T-cell (primary cell): ENCODE results near the gene TENT5A. TPM values are rescaled to one million over a fixed set of nuclear protein-coding genes. Genes with fewer than 3 reads are reported as not detected.
A peak's percentile ranks its signal among the peaks of the same experiment; 100 is the strongest.

Experiments
- ATAC-seq, 4 experiments: fragments of 200-7000 bp in 3 of 4; fragments of 150-1000 bp in 1 of 4; cut with Tn5 transposase; replicated peaks in 1 of 4; 1 replicate in 3 of 4; 2 replicates in 1 of 4; pipeline ENCODE4 v1.10.0; 2021; ENCODE audit warnings: moderate library complexity in 3 of 4, mild to moderate bottlenecking in 2 of 4, moderate number of reproducible peaks in 1 of 4
- CTCF ChIA-PET, 2 donors: fragments of 300-600 bp; sonication (Branson Sonifier 250); formaldehyde crosslinking; loops; one replicate each; lab custom pipeline; 2022; ENCODE audit warnings: antibody characterized with exemption in 2 of 2; lab: Charles Lee
- POLR2A ChIA-PET, 2 donors: fragments of 300-600 bp; sonication (Branson Sonifier 250); formaldehyde crosslinking; loops; one replicate each; lab custom pipeline; 2022; ENCODE audit warnings: antibody characterized with exemption in 2 of 2; lab: Charles Lee
- DNase-seq, 35 experiments: peaks; one replicate each; pipeline versions ENCODE4 v3.0.0 to v3.0.0-alpha.2; 2013 to 2023
- H3K27ac ChIP-seq: one replicate; pipeline ENCODE4 v1.5.1; 2013; ENCODE audit warnings: low read length
- H3K27me3 ChIP-seq, 2 experiments: replicated peaks in 1 of 2; 1 replicate in 1 of 2; 2 replicates in 1 of 2; pipeline versions ENCODE4 v1.6.1 to v1.7.0; 2013; ENCODE audit warnings: low read length in 1 of 2, mixed read lengths in 1 of 2; ENCODE audit not compliant: control insufficient read depth in 2 of 2, insufficient read depth in 2 of 2; ENCODE audit errors: extremely low read depth in 1 of 2
- H3K36me3 ChIP-seq, 2 donors: 1 replicate in 1 of 2; 2 replicates in 1 of 2; pipeline versions ENCODE4 v1.6.1 to v1.7.0; 2013; ENCODE audit warnings: low read length in 1 of 2; ENCODE audit not compliant: control insufficient read depth in 2 of 2, insufficient read depth in 1 of 2; ENCODE audit errors: extremely low read depth in 1 of 2
- H3K4me1 ChIP-seq, 2 experiments: 1 replicate in 1 of 2; 2 replicates in 1 of 2; pipeline versions ENCODE4 v1.6.1 to v1.7.0; 2013; ENCODE audit warnings: low read length in 2 of 2, mixed read lengths in 1 of 2; ENCODE audit not compliant: insufficient read depth in 2 of 2, control insufficient read depth in 1 of 2; ENCODE audit errors: extremely low read depth in 1 of 2
- H3K4me3 ChIP-seq, 2 donors: 1 replicate in 1 of 2; 2 replicates in 1 of 2; pipeline versions ENCODE4 v1.5.1 to v1.7.0; 2013; ENCODE audit warnings: mild to moderate bottlenecking in 2 of 2, low read length in 1 of 2, moderate library complexity in 1 of 2; ENCODE audit not compliant: control insufficient read depth in 1 of 2; ENCODE audit errors: extremely low read depth in 1 of 2
- H3K9me3 ChIP-seq: 2 replicates; pipeline ENCODE4 v1.7.0; 2013
- H3K27ac Mint-ChIP-seq, 2 donors: one replicate each; pipeline ENCODE4 v1.8.0; 2020 to 2021; ENCODE audit warnings: mild to moderate bottlenecking in 2 of 2, mixed read lengths in 2 of 2
- H3K27me3 Mint-ChIP-seq, 2 donors: one replicate each; pipeline ENCODE4 v1.8.0; 2021 to 2022; ENCODE audit warnings: mixed read lengths in 2 of 2
- H3K36me3 Mint-ChIP-seq: one replicate; pipeline ENCODE4 v1.8.0; 2021; ENCODE audit warnings: mixed read lengths
- H3K4me1 Mint-ChIP-seq, 3 donors: one replicate each; pipeline ENCODE4 v1.8.0; 2020 to 2022; ENCODE audit warnings: mixed read lengths in 3 of 3, mild to moderate bottlenecking in 1 of 3
- H3K4me3 Mint-ChIP-seq, 3 donors: one replicate each; pipeline ENCODE4 v1.8.0; 2020 to 2022; ENCODE audit warnings: mild to moderate bottlenecking in 3 of 3, mixed read lengths in 3 of 3, moderate library complexity in 3 of 3
- H3K9me3 Mint-ChIP-seq, 3 donors: one replicate each; pipeline ENCODE4 v1.8.0; 2020 to 2022; ENCODE audit warnings: mixed read lengths in 3 of 3
- WGBS: methylation state at CpG from one replicate; pipeline ENCODE4 v1.1.5; 2013; ENCODE audit warnings: missing lambda C conversion rate; ENCODE audit not compliant: insufficient coverage; 5-methylcytosine and 5-hydroxymethylcytosine counted together
- total RNA-seq, 35 experiments: library from RNA in 6 of 35; stranded (reverse) in 6 of 35; fragments of 120-200 nt in 1 of 35; gene quantifications; one replicate each; pipeline versions ENCODE4 v1.2.1 to v1.2.4 and lab custom pipeline; 2013 to 2026

The TENT5A gene
- total RNA-seq (10 to 100 TPM in 1 of 5 donors, 1 to 10 TPM in 4; 3.2 to 10.7 (median 4.8) TPM), total RNA-seq (lab: John Stamatoyannopoulos, UW) (3.6 to 43.0 (median 19.4) reads per million in 29 experiments)
- total RNA-seq (2013): 6.1 TPM

- Histone ChIP-seq H3K4me3 (peak within 1 kb of the TSS; percentile 72 to 90), H3K36me3 (no peaks in the 10 kb centered on the region), H3K27me3 (peaks cover 0 to 25% of the 10 kb centered on the region in 2 experiments), H3K27ac (peak within 1 kb of the TSS; percentile 85), H3K9me3 (no peaks in the 10 kb centered on the region), H3K4me1 (peaks cover 8 to 19% of the 10 kb centered on the region in 2 experiments)
- peak within 1 kb of the TSS; percentile 92 to 97 (median 93) for H3K4me3 Mint-ChIP-seq
- peaks cover 3 to 6% of the 10 kb centered on the region in 2 donors for H3K27me3 Mint-ChIP-seq
- CTCF ChIA-PET: interaction anchor here (0.7 to 1.8 kb wide), 7 partner anchors 35 to 1884 kb away, joined by 3 to 9 read pairs (median 4); partner anchors contain the start of gene BCKDHB (in 1 of the 2)
- DNase-seq (peak; percentile 66 to 91 (median 84)), ATAC-seq (peak; percentile 77 to 79 (median 78))
- H3K4me1 Mint-ChIP-seq: peaks cover 36 to 39% (median 39%) of the 10 kb centered on the region in 3 donors
- no peaks in the 10 kb centered on the region for H3K9me3 Mint-ChIP-seq
- POLR2A ChIA-PET: interaction anchor here (0.6 to 0.7 kb wide), 2 partner anchors 488 to 1313 kb away, joined by 3 to 4 read pairs; partner anchors contain the start of gene UBE3D (in 1 of the 2)
- peak within 1 kb of the TSS; percentile 89 to 93 for H3K27ac Mint-ChIP-seq
- peaks cover 16% of the 10 kb centered on the region for H3K36me3 Mint-ChIP-seq
- under 1% methylated on average over 66 of the region's 77 CpGs for WGBS
Observed at GRCh38 chr6:81752084-81752920, at the start of gene TENT5A. Gene TENT5A (minus strand): TSS chr6:81752681. CDS start chr6:81752141, 540 bp downstream.

GRCh38 chr6:81801489-81801888, 49.0 kb upstream of the TENT5A start:
- Mint-ChIP-seq H3K27me3 (peaks cover 0 to 4% of the 10 kb centered on the region in 2 donors), H3K9me3 (no peaks in the 10 kb centered on the region), H3K36me3 (no peaks in the 10 kb centered on the region), H3K4me3 (no peak overlapping the region), H3K27ac (no peak overlapping the region), H3K4me1 (no peaks in the 10 kb centered on the region)
- whole genome bisulfite sequencing: no CpG with 5 or more reads among the region's 3 CpGs
- Histone ChIP-seq H3K4me1 (no peaks in the 10 kb centered on the region), H3K27me3 (no peaks in the 10 kb centered on the region), H3K4me3 (no peak overlapping the region), H3K27ac (no peak overlapping the region), H3K36me3 (no peaks in the 10 kb centered on the region), H3K9me3 (no peaks in the 10 kb centered on the region)
- ChIA-PET POLR2A (no interaction called here), CTCF (no interaction called here)
- no peak for ATAC-seq
- DNase-seq: no peak

- CTCF ChIA-PET: no interaction called here
- DNase-seq: no peak
- POLR2A ChIA-PET: no interaction called here
Observed at GRCh38 chr6:81800666-81801065, 48.2 kb upstream of the TENT5A start.

GRCh38 chr6:81799323-81799722, 46.8 kb upstream of the TENT5A start:
- no peaks in the 10 kb centered on the region for H3K9me3 ChIP-seq
- Mint-ChIP-seq H3K36me3 (no peaks in the 10 kb centered on the region), H3K4me3 (no peak overlapping the region), H3K27me3 (peaks cover 0 to 4% of the 10 kb centered on the region in 2 donors), H3K27ac (no peak overlapping the region), H3K4me1 (no peaks in the 10 kb centered on the region), H3K9me3 (no peaks in the 10 kb centered on the region)
- no peak overlapping the region for H3K4me3 ChIP-seq
- no CpG with 5 or more reads among the region's 1 CpG for WGBS
- ChIA-PET CTCF (no interaction called here), POLR2A (no interaction called here)
- no peak for DNase-seq
- no peaks in the 10 kb centered on the region for H3K27me3 ChIP-seq
- H3K36me3 ChIP-seq: no peaks in the 10 kb centered on the region
- no peak for ATAC-seq
- H3K27ac ChIP-seq: no peak overlapping the region
- H3K4me1 ChIP-seq: no peaks in the 10 kb centered on the region

More at GRCh38 chr6:81800666-81801065, 48.2 kb upstream of the TENT5A start:
- no peaks in the 10 kb centered on the region for H3K36me3 Mint-ChIP-seq
- H3K27me3 Mint-ChIP-seq: peaks cover 0 to 4% of the 10 kb centered on the region in 2 donors
- no peaks in the 10 kb centered on the region for H3K9me3 Mint-ChIP-seq
- Histone ChIP-seq H3K27me3 (no peaks in the 10 kb centered on the region), H3K4me3 (no peak overlapping the region), H3K36me3 (no peaks in the 10 kb centered on the region), H3K9me3 (no peaks in the 10 kb centered on the region), H3K27ac (no peak overlapping the region), H3K4me1 (no peaks in the 10 kb centered on the region)
- no CpG with 5 or more reads among the region's 3 CpGs for WGBS
- no peak for ATAC-seq
- no peaks in the 10 kb centered on the region for H3K4me1 Mint-ChIP-seq
- no peak overlapping the region for H3K4me3 Mint-ChIP-seq
- H3K27ac Mint-ChIP-seq: no peak overlapping the region

GRCh38 chr6:81797591-81797990, 45.1 kb upstream of the TENT5A start:
- H3K9me3 Mint-ChIP-seq: no peaks in the 10 kb centered on the region
- H3K36me3 Mint-ChIP-seq: no peaks in the 10 kb centered on the region
- Histone ChIP-seq H3K27me3 (no peaks in the 10 kb centered on the region), H3K9me3 (no peaks in the 10 kb centered on the region), H3K4me1 (no peaks in the 10 kb centered on the region), H3K4me3 (no peak overlapping the region), H3K36me3 (no peaks in the 10 kb centered on the region), H3K27ac (no peak overlapping the region)
- no peak for DNase-seq
- H3K4me3 Mint-ChIP-seq: no peak overlapping the region
- POLR2A ChIA-PET: no interaction called here
- ATAC-seq: no peak
- no peak overlapping the region for H3K27ac Mint-ChIP-seq
- no peaks in the 10 kb centered on the region for H3K4me1 Mint-ChIP-seq
- no CpG with 5 or more reads among the region's 1 CpG for WGBS
- H3K27me3 Mint-ChIP-seq: peaks cover 0 to 7% of the 10 kb centered on the region in 2 donors
- CTCF ChIA-PET: no interaction called here

GRCh38 chr6:81795890-81796289, 43.4 kb upstream of the TENT5A start:
- ChIA-PET CTCF (no interaction called here), POLR2A (no interaction called here)
- Histone ChIP-seq H3K9me3 (no peaks in the 10 kb centered on the region), H3K4me3 (no peak overlapping the region), H3K36me3 (no peaks in the 10 kb centered on the region), H3K27ac (no peak overlapping the region), H3K4me1 (no peaks in the 10 kb centered on the region), H3K27me3 (no peaks in the 10 kb centered on the region)
- DNase-seq (no peak), ATAC-seq (no peak)
- Mint-ChIP-seq H3K36me3 (no peaks in the 10 kb centered on the region), H3K4me3 (no peak overlapping the region), H3K27me3 (peaks cover 0 to 7% of the 10 kb centered on the region in 2 donors), H3K27ac (no peak overlapping the region), H3K9me3 (no peaks in the 10 kb centered on the region), H3K4me1 (no peaks in the 10 kb centered on the region)
- WGBS: no CpG with 5 or more reads among the region's 1 CpG
